HG02870 (cell line): ENCODE data around the gene C16orf74.

ENCODE experiments used
- ATAC-seq: cut with Tn5 transposase; IDR thresholded peaks from one replicate; pipeline ENCODE4 v1.9.1; 2021; ENCODE audit warnings: mild to moderate bottlenecking, moderate library complexity; ENCODE audit not compliant: unreplicated experiment

C16orf74 gene

DNA sequence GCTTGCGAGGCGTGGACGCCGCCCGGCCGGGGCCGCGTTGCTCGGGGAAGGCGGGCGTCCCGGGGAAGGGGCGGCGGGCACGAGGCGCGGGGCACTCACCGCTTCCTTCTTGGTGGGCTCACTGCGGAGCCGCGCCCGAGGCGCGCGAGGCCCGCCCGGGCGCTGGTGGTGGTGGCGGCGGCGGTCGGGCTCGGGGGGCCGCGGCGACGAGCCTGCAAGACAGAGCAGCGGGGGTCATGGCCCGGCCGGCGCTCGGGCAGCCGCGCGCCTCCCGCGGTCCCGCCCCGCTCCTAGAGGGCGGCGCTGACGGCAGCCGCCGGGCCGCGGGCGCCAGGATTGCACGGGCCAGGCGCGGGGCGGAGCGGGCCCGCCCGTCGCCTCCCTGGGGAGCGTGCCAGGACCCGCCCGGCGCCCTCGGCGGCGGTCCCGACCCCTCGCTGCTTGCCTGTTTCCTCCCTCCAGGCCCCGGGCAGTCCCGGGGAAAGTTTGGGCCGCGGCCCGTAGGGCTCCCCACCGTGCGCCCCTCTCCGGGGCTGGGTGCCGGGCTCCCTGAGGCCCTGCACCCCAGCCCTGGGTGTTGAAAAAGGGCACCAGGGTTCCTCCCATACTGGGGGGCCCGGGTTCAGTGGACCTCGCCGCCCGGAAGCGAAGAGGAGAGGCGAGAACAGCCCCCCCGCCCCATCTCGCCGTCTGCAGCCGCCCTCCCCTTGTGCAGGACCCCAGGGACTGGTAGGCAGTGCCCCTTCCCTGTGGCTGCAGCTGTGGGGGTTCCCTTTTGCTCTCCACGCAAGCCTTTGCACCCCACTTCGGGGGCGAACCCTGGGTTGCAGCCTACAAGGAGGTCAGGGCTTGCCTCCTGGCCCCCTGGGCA, at the start of gene C16orf74:
TSS of gene C16orf74 (minus strand) at position 270 of the 871 bp plus-strand sequence. CDS start 15,879 bp downstream, outside the sequence.
- ATAC-seq, result no peak

DNA sequence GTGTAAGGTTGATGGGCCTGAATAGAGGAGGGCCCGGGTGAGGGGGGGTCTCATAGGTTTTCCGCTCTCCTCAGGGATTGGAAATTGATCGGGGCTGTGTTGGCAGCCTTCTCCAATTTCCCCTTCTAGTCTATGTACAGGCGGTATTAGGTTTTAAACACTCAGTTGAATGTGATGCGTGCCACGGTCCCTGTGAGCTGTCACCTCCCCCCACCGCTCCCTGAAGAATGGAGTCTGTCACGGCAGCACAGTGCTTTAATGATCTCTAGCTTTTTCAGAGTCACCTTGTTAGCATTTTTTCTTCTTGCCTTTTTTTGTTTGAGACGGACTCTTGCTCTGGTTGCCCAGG, 49.4 kb upstream of the C16orf74 start:
- ATAC-seq, result peak; percentile 14

DNA sequence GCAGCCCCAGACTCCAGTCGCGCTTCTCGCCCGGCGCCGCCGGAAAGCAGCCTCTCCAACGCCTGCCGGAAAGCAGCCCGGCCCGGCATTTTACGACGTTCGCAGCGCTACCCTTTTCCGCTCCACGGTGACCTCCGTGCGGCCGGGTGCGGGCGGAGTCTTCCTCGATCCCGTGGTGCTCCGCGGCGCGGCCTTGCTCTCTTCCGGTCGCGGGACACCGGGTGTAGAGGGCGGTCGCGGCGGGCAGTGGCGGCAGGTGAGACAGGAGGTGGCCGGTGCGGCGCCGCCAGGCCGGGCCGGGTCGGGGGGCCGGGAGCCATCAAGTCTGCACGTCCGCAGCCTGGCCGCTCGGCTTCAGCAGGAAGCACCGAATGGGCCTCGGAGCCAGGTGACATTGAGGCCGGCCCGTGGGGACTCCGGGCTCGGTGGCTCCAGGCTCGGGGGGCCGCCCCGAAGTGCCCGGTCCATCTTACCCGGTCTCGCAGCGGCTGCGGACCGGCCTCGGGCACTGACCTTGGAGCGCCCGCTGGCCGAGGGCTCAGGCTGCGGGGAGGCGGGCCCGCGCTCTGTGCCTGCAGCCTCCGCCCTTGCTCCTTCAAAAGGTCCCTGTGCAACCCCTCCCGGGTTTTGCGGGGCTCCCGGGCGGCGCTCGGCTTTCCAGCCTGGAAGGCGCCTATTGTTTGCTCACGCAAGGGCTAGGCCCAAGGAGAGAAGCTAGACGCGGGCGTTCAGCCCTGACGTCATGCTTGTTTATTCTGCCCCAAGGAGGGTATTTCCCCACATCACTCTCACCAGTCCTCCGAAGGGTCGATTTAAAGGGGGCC, 48.8 kb upstream of the C16orf74 start, which contains the start of the genes COX4I1 and EMC8:
TSS of gene COX4I1 (plus strand) at position 199 of the 824 bp plus-strand sequence. CDS start 1,511 bp downstream, outside the sequence.
TSS of gene EMC8 (minus strand) at position 48 of the 824 bp plus-strand sequence. CDS start 249 bp downstream, outside the sequence.
- peak; percentile 72 for ATAC-seq

DNA sequence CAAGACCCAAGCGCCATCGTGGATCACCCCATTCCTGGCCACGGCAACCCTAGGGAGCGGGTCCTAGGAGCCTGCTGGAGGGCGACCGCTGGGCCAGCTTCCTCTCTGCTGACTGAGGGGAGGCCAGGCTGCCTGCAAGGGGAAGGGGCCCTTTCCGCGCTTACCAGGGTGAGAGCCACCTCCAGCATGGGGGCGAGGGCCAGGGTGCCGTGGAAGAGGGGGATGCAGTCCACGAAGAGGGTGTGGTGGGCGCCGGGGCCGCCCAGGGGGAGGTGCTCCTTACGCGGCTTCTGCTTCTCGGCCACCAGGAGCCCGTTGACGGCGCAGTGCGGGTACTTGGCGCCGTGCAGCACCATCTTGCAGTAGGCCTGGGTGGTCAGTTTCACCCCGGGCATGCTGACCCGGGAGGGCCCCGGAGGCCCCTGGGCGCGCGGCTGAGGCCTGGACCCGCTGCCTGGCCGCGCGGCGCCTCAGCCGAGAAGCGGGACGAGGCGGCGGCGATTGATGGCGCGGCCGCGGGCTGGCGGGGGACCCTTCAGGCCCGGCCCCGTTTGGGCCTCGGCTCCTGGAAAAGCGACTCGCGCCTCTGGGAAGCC, 48.1 kb upstream of the C16orf74 start:
- no peak for ATAC-seq

DNA sequence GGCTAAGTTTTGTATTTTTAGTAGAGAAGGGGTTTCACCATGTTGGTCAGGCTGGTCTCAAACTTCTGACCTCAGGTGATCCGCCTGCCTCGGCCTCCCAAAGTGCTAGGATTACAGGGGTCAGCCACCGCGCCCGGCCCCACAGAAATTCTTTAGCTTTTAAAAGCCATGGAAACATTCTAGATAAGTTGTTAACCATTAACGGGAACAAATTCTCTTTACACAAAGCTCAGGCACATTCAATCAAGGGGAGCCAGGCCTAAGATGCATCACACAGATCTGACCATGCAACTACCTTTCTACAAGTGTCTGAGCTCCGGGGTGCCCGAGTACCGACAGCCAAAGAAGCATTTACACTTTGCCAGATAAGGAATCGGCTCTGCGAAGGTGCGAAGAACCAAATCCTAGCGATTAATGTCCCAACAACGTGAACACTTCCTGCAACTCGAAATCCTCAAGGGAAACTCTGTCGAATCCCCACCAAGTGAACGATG, 47.4 kb upstream of the C16orf74 start:
- ATAC-seq, result no peak

DNA sequence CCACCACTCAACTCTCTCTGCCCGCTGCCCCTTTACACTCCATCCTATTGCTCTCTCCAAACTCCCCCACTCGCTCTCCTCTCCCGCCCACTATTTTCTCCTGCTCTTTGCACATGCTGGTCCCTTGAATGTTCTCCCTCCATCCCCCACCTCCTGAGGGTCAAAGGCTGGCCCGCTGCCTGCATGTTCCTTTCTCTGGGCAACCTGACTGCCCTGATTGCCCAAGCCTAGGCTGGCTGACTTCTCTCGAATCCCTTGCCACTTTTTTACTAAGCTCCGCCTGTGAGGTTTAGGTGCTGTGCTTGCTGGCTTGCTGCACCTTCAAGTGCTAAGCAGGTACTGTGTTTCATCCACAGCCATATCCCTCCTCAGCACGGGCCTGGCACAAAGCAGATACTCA, 45.7 kb upstream of the C16orf74 start:
- no peak for ATAC-seq

DNA sequence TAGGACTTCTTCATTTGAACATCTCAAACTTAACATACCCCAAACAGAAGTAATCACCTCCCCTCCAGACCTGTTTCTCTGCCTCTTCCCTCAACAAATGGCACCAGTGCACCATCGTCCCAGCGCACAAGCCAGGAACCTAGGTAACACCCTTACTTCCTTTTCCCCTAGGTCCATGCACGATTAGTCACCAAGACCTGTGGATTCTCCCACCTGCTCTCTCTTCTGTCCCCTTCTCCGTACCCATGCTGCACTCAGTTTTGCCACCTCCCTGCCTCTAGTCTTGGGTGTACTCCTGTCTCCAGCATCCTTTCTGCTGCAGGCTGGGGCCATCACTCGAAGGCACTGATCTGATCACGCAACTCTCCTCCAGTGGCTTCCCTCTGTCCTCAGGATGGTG, 45.3 kb upstream of the C16orf74 start:
- ATAC-seq, result no peak

DNA sequence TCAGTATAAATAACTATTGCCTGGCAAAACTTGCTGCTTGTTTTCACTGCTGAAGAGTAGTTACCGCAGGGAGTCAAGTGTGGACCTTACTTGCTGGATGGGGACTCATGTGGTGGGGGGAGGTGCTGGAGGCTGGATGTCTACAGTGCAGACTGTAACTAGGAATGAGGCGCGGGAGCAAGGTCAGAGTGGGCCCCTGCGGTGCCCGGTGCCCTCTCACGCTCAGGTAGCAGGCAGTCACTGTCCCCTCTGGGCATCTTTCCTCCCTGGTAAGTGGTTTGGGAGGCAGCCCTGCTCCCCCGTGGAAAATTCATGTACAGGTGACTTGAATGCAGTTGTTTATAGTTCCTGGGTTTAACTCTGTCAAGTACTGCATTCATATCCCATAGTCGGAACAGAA, 43.8 kb upstream of the C16orf74 start:
- ATAC-seq, result no peak

DNA sequence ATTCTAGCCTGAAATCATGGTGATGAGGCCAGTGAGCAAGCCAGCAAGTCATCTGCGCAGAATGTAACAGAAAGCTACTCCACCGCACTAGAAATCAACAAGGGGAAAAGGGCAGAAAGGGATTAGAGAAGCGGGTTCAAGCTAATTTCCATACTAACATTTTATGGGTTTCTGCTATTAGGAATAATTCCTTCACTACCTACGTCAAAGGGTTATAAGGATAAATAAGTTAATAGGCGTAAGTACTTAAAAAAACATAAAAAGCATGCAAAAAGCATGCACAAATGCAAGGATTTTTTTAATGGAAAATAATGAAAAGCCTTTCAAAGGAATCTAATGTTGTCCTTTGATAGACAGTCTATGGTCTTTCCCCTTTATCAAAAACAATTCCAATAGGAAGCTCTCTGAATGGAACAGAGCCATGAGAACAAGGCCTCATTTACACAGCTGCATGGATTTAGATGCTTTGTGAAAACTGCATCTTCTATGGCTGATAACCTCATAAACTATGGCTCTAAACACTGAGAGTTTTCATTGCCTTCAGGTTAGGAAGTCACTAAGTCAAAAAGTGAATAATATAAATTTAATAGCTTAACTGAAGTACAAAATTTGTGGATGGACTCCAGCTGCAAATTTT, 42.9 kb upstream of the C16orf74 start:
- no peak for ATAC-seq

DNA sequence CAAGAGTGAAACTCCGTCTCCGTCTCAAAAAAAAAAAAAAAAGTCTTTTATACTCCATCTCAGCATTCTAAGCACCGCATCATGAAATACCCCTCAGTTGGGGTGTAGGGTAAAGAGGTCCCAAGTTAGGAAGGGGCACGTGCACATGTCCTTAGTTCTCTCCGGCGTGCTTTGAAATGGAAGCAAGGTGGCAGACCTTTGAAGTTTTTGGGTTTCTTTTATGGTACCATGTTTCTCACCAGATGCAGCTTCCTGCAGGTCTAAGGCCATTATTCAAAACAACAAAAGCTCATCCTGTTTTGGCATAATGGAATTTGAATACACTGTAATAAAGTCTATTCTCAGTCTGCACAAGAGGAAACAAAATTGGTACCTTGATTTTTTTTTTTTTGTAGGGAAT, 38.9 kb upstream of the C16orf74 start:
- no peak for ATAC-seq

DNA sequence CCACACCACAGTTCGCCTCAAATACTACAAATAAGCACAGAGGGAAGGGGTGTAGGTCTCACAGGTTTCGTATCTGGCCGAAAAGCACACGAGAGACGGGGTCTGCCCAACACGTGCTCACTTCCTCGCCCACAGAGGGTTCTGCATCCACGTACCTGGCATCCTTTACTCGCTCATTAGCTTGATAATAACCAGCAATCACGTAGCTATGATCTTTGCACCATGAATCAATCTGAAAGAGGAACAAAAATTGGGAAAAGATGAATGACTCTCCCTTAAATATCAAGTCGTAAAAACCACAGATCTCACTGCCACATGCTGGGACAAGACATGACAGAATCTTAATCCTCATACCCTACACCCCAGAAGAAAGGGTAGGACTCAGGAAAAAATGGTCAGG, 37.9 kb upstream of the C16orf74 start:
- no peak for ATAC-seq

DNA sequence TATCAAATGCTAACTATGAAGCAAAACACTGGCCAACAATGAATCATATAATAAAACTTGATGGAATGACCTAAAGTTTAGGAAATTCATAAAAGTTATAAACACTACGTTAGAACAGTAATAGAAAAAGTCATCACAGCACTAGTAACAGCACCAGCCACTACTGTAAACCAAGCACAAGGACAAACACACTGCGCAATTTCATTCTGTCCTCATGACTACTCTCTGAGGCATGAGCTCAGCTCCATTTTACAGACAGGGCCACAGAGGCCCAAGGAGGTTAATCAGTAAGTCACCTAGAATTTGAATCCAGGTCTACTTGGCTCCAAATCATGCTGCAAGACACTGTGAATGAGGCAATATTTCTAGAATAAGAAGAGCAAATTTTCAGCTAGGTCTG, 35.0 kb upstream of the C16orf74 start:
- no peak for ATAC-seq

DNA sequence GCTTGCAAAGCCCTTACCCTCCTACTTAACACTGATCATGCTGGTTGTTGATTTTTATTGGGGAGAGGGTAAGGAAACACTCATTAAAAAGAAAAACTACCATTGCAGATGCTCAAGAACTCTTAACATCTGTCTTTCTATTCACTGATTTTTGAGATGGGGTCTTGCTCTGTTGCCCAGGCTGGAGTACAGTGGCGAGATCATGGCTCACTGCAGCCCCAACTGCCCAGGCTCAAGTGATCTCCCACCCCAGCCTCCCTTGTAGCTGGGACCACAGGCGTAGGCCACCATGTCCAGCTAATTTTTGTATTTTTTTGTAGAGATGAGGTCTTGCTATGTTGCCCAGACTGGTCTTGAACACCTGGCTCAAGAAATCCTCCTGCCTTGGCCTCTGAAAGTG, 33.9 kb upstream of the C16orf74 start:
- no peak for ATAC-seq

DNA sequence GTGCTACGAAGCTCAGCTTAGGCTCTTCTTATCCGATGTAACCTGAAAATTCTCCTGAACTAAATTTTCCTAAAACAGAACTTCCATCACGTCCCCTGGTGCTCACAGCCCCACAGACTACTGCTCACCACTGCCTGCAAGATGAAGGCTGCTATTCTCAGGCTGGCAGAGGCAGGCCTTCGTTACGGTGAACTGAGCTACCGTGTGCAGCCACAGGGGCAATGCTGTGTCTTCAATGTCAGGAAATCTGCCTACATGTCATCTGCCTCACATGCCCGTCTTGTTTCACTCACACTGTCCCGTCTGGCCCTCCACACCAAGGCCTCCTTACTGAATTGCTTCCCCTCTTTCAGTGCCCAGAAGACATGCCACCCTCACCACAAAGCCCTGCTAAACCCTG, 32.5 kb upstream of the C16orf74 start:
- no peak for ATAC-seq

DNA sequence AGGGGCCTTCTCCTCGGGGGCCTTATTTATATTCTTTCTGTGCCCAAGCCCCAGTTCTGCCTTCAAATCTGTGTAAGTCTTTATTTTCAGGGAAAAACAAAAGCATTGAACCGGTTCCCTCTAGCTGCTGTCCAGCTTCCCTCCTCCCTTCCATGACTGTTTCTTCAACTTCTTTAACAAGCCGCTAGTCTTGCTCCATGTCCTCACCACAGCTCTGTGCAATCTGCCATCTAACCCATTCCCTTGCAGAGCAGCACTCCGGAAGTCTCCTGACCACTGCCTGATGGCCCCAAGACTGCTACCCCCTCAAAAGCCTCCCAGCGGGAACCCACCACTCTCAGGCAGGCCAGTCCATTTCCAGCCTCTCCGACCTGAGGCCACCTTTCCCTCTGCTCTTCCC, 31.6 kb upstream of the C16orf74 start:
- no peak for ATAC-seq

DNA sequence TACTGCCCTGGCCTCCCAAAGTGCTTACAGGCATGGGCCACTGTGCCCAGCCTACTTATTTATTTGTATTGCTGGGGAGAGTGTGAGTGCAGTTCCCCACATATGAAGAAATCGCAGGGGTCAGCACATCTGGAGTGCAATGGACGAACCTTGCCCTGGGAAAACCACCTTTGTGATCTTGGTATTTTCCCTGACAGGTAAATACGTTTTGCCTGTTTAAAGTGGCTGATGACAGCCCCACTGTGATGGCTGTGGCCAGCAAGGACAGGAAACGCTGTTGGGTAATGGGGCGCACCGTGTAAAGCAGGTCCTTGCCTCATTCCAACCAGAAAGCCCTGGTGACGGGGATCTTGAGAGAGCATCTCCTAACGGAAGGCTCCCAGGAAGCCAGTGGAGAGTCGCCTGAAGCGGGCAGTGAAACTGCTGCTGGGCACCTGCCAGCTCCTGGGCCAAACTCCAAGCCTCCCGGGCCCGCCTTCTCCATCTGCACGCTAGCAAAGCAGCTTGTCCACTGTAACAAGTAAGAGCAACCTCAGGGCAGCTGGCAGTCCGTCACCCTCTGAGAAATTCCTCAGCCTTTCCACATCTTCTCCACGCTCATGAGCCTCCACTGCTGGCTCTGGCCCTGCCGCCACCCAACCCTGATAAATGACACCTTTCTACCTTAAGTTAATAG, 30.9 kb upstream of the C16orf74 start:
- ATAC-seq, result no peak

DNA sequence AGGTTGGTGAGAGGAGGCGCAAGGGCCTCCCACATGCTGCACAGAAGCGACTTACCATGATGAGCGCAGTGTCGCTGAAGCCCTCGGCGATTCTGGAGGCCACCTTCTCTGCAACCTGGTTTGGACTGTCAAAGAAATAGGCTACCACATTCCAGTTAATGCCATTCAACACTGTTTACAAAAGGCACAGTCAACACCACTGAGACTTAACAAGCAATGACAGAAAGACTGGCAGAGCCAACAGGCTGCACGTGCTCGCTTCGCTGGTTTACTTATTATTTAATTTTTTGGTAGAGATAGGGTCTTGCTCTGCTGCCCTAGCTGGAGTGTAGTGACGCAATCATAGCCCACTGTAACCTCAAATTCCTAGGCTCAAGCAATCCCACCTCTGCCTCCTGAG, 30.3 kb upstream of the C16orf74 start:
- ATAC-seq, result no peak

DNA sequence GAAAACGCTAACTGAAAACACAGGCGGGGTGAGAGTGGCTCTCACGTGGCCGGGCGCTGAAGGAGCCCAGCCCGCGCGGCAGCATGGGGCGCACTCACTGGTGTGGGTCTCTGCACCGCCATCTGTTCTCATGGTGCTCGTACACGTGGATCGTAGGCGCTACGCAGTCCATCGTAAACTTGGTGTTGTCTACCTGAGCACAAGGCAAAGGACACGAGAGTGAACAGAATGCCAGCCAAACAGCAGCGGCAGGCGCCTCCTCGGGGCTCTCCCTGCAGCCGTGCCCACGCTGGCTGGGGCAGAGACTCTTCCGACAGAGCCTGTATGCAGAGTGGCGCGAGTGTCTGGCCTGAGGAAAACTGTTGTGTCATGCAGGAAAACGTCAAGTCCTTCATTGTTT, 29.4 kb upstream of the C16orf74 start:
- no peak for ATAC-seq

DNA sequence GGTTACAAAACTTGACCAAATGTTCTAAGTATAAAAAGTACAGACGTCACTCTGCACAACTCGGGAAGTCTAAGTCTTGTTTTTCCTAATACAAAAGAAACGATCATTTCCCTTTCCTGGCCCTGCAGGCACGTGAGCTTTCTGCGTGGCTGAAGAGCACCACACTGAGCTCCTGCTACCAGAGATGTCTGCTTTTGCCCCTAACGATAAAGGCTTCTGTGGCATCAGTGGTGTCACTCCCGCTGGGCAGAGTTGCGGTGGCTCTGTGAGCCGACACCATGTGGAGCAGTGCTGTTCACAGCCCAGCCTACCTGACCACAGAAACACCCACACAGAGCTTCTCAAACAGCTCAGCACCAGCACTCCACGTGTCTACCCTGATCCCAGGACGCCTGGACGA, 28.0 kb upstream of the C16orf74 start:
- no peak for ATAC-seq

DNA sequence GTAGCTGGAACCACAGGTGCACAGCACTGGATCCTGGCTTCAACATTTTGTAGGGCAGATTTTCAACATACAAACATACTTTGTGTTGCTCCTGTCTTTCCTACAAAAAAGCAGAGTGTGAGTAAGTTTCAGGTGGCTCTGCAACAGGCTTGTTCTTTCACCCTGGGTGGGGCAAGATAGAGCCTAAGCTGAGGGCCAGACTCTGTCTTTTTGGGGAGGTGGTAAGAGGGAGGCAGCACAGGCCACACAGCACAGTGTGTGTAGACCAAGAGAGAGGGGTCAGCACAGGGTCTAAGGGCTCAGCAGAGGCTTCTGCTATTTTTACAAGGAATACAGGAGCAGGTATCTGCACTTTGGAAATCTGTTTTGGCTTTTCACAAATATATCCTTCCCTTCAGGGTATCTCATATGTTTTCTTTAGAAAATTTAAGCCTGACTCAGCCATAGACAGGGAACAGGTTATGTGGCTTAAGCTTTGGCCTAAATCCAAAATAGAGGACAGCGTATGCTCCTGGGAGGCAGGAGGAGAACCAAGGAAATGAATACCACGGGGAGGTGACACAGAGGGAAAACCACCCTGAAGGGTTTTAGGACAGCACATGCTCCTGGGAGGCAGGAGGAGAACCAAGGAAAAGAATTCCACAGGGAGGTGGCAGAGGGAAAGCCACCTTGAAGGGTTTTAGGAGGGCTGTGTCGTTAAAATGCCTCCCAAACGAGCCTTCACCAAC, 26.9 kb upstream of the C16orf74 start:
- no peak for ATAC-seq
